Lung (tissue), 12 donors: ENCODE measurements around the gene CBARP. TPM values are rescaled to one million over a fixed set of nuclear protein-coding genes. Genes with fewer than 3 reads are reported as not detected.

Experiments
- ATAC-seq: fragments of 200-7000 bp; cut with Tn5 transposase; one replicate; pipeline ENCODE4 v1.9.1; 2020; ENCODE audit warnings: moderate number of reproducible peaks; ENCODE audit not compliant: insufficient read depth, low FRiP score
- DNase-seq, 3 donors: peaks; one replicate each; pipeline ENCODE4 v3.0.0-alpha.2; 2013 to 2017
- H3K27ac ChIP-seq, 2 donors: one replicate each; pipeline ENCODE4 v1.5.1; 2013; ENCODE audit warnings: mild to moderate bottlenecking in 2 of 2, moderate library complexity in 2 of 2, control low read depth in 1 of 2, inconsistent platforms in 1 of 2, low read depth in 1 of 2, low read length in 1 of 2
- H3K27me3 ChIP-seq, 3 donors: one replicate each; pipeline ENCODE4 v1.5.1; 2013; ENCODE audit warnings: low read length in 2 of 3; ENCODE audit not compliant: control insufficient read depth in 3 of 3, insufficient read depth in 3 of 3
- H3K36me3 ChIP-seq, 4 donors: one replicate each; pipeline ENCODE4 v1.5.1; 2013; ENCODE audit warnings: low read length in 4 of 4, mild to moderate bottlenecking in 1 of 4, moderate library complexity in 1 of 4; ENCODE audit not compliant: control insufficient read depth in 4 of 4, insufficient read depth in 4 of 4
- H3K4me1 ChIP-seq, 5 donors: one replicate each; pipeline ENCODE4 v1.5.1; 2013; ENCODE audit warnings: low read length in 5 of 5, mild to moderate bottlenecking in 2 of 5, moderate library complexity in 1 of 5; ENCODE audit not compliant: control insufficient read depth in 5 of 5, insufficient read depth in 5 of 5
- H3K4me3 ChIP-seq: one replicate; pipeline ENCODE4 v1.5.1; 2013; ENCODE audit warnings: mild to moderate bottlenecking, control low read depth, moderate library complexity
- H3K9ac ChIP-seq, 2 donors: one replicate each; pipeline ENCODE4 v1.5.1; 2013; ENCODE audit warnings: low read length in 2 of 2, control low read depth in 1 of 2; ENCODE audit not compliant: insufficient read depth in 1 of 2
- H3K9me3 ChIP-seq, 4 donors: one replicate each; pipeline ENCODE4 v1.5.1; 2013; ENCODE audit warnings: low read length in 3 of 4, mild to moderate bottlenecking in 1 of 4, moderate library complexity in 1 of 4; ENCODE audit not compliant: control insufficient read depth in 4 of 4, insufficient read depth in 3 of 4
- CTCF ChIP-seq: IDR thresholded peaks from 2 replicates; pipeline ENCODE4 v1.5.1; 2012; ENCODE audit warnings: mild to moderate bottlenecking; ENCODE audit errors: control extremely low read depth, extremely low read depth
- WGBS, 2 donors: extraction: QIAGEN DNeasy Blood & Tissue Kit; methylation state at CpG; one replicate each; pipeline ENCODE4 v1.1.7; 2013; 5-methylcytosine and 5-hydroxymethylcytosine counted together
- polyA plus RNA-seq, 2 donors: library from polyadenylated mRNA; stranded (reverse); fragments of 200-250 nt; gene quantifications; one replicate each; pipeline ENCODE4 v1.2.1, GENCODE V29; 2013
- total RNA-seq, 2 donors: library from RNA; depleted of rRNA in 1 of 2; stranded (reverse); fragments of >200 nt in 1 of 2; gene quantifications; one replicate each; pipeline ENCODE4 v1.2.1, GENCODE V29; 2014 to 2021
- donor health status: control.
- donor health status: control.
- donor health status: Bipolar disorder and iron deficiency.
- donor health status: healthy.
- donor health status: DM: yes; HTN: yes; CAD: no.

The CBARP gene
- total and polyA plus RNA-seq, 4 donors, result 0.23 to 0.83 (median 0.59) TPM

- no peaks in the 10 kb centered on the region for H3K9me3 ChIP-seq
- TF ChIP-seq CTCF, result no peak
- H3K9ac ChIP-seq, result peak overlapping the region; percentile 67 to 75
- peaks cover 0 to 45% (median 32%) of the 10 kb centered on the region in 5 donors for H3K4me1 ChIP-seq
- H3K27ac ChIP-seq, result peak overlapping the region; percentile 82 to 98
- 10 to 12% methylated on average over 14 of the region's 14 CpGs for WGBS, 2 donors
- no peaks in the 10 kb centered on the region for H3K27me3 ChIP-seq
- peak overlapping the region; percentile 39 for H3K4me3 ChIP-seq
- H3K36me3 ChIP-seq, result peaks cover 2 to 12% (median 4%) of the 10 kb centered on the region in 4 donors
- ATAC-seq (no peak), DNase-seq (peak in 1 of 3 donors; percentile 36)
Observed at GRCh38 chr19:1261538-1261797, 23.7 kb upstream of the CBARP start.

GRCh38 chr19:1260749-1261537, 23.1 kb upstream of the CBARP start:
- DNase-seq, result peak; percentile 96 to 98 (median 98)
- Histone ChIP-seq H3K9ac (peak overlapping the region; percentile 67 to 75), H3K36me3 (peaks cover 3 to 15% (median 5%) of the 10 kb centered on the region in 4 donors), H3K27me3 (no peaks in the 10 kb centered on the region), H3K9me3 (no peaks in the 10 kb centered on the region), H3K4me1 (peaks cover 0 to 40% (median 30%) of the 10 kb centered on the region in 5 donors), H3K27ac (peak overlapping the region; percentile 83 to 98), H3K4me3 (peak overlapping the region; percentile 39)
- peak; percentile 83 for ATAC-seq
- TF ChIP-seq CTCF, result no peak
- WGBS, 2 donors, result 0 to 1% methylated on average over 48 to 83 of the region's 83 CpGs

GRCh38 chr19:1259876-1260748, 22.3 kb upstream of the CBARP start:
- WGBS, 2 donors, result 10 to 17% methylated on average over 27 to 33 of the region's 33 CpGs
- ATAC-seq, result no peak
- peak in 2 of 3 donors; percentile 22 to 33 for DNase-seq

More at GRCh38 chr19:1259876-1260748, 22.3 kb upstream of the CBARP start:
- H3K9ac ChIP-seq, result no peak overlapping the region
- no peak overlapping the region for H3K4me3 ChIP-seq
- TF ChIP-seq CTCF, result no peak
- no peaks in the 10 kb centered on the region for H3K9me3 ChIP-seq
- H3K27me3 ChIP-seq, result no peaks in the 10 kb centered on the region
- H3K27ac ChIP-seq, result peak overlapping the region; percentile 83 to 97
- H3K4me1 ChIP-seq, result peaks cover 0 to 40% (median 26%) of the 10 kb centered on the region in 5 donors
- peaks cover 7 to 24% (median 13%) of the 10 kb centered on the region in 4 donors for H3K36me3 ChIP-seq
